GM18499 (cell line): ENCODE data around the gene OR2A12.
"Not testable (repeated sequence)": the region's sequence is repeated elsewhere in the genome, so short reads cannot be mapped to it uniquely, and the experiment has no call there.

Experiments used
- ATAC-seq: cut with Tn5 transposase; IDR thresholded peaks from one replicate; pipeline ENCODE4 v1.9.1; 2021; ENCODE audit warnings: moderate number of reproducible peaks; ENCODE audit not compliant: insufficient read depth, unreplicated experiment

The OR2A12 gene

DNA sequence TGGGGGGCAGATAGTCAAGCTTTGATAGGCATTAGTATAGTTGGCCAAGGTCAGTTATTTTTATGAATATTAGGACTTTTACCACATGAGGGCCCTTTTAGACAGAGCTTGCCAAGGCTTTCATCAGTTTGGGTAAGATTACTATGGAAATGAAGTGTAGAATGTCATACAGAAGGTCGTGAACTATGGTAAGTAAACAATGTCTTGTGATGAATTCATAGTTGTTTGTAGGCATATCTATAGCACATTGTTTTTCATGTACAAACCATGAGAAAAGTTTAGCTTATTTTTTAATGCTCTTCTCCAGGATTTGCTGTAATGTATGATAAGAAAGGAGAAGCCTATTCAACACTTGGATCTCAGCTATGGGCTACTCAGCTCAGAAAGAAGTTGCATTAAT lies 27.6 kb downstream of the OR2A12 start:
- ATAC-seq = no peak

DNA sequence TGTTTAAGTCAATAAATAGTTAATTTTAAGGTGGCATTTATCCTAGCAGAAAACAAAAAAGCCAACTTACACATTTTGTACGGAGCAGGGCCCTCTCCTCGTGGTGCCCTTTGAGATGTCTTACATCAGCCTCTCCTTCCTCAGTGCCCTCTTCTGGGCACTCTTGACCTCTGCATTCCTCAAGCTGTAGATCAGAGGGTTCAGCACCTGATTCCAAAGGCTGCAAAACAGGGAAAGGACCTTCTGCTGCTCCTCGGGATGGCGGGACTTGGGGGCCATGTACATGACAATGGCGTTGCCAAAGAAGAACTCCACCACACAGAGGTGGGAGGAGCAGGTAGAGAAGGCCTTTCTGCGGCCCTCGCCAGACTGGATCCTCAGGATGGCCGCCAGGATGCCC lies 32.3 kb downstream of the OR2A12 start:
- ATAC-seq = no peak

DNA sequence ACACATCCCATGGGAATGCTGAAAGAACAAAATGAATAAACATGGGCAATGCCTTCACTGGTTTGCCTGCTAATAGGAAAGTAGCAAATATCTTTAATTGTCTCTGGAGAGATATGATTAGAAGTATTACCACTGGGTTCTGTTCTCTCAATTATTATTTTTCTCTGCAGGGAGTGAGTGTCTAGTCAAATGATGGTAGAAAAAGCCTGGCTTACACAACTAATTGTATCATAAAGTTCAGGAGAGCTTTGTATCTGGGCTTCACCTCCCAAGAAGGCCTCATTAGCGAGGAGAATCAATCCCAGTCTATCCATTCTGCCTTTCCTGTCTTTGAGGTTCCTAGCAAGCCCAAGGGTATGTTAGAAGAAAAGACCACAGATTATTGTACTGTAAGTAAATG lies 36.8 kb downstream of the OR2A12 start, which contains the start of gene OR2A14:
OR2A14 (plus strand) TSS at position 301 of the 400 bp plus-strand sequence. CDS start 5,937 bp downstream, outside the sequence.
- ATAC-seq = no peak

DNA sequence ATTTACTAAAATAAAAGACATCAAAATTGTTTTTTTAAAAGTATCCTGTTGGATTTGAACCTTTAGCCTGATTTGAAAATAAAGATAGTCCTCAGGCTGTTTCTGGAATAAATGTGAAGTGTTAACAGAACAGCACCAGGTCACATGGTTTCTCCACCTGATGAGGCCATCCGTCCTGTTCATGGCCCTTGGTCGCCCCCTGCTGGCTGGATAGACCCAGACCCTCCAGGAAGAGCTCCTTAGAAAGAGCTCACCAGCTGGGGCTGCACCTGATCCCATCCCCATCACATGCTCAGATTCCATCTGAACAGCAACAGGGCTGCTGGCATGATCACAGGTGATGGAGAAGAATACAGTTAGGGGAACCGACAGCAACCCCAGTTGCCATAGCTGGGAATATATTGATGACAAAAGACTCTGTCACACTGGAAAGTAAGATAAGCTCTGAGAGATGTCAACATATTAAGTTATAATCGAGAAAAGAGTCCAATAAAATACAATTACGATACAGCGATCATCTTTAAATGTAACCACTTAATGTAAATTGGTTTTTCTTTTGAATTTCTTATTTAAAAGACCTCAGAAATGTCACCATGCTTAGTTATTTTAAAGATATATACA lies 41.7 kb downstream of the OR2A12 start:
- peak; percentile 95 for ATAC-seq

DNA sequence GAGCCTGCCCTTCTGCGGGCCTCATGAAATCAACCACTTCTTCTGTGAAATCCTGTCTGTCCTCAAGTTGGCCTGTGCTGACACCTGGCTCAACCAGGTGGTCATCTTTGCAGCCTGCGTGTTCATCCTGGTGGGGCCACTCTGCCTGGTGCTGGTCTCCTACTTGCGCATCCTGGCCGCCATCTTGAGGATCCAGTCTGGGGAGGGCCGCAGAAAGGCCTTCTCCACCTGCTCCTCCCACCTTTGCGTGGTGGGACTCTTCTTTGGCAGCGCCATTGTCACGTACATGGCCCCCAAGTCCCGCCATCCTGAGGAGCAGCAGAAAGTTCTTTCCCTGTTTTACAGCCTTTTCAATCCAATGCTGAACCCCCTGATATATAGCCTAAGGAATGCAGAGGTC lies 43.5 kb downstream of the OR2A12 start:
- ATAC-seq = not testable (repeated sequence)

GRCh38 chr7:144130730-144131129 lies 44.7 kb downstream of the OR2A12 start:
- no peak for ATAC-seq

DNA sequence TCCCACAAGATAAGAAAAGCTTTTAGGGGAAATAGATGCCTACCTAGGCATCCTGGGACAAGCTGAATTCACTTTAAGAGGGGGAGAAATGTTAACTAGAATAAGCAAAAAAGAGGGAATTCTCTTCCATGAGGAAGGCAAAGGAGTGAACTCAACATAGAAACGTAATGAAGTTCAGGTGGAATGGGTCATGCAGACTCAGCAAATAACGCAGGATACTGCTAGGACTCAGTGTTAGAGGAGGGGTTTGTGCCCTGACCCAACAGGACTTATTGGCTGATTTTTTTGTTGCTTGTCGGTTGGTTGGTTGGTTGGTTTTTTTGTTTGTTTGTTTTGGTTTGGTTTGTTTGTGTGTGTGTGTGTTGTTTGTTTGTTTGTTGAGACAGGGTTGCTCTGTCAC lies 46.2 kb downstream of the OR2A12 start:
- no peak for ATAC-seq

DNA sequence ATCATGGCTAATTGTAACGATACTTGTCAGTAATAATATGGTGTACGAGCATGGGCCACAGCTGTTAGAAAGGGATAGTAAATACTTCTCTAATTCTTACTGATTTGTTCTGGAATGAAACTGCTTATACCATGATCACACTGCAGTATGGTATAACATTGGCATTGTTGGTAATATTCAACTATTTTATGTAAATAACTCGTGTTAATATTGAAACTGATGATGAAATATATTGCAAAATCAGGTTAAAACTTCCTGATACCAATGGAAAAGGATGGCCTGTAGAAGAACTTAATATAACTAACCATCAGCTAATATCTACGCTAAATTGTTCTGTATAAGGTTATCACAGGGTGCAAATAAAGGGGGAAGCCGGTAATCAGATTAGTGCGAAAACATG lies 47.2 kb downstream of the OR2A12 start:
- no peak for ATAC-seq

- no peak for ATAC-seq
These were observed 48.0 kb downstream of the OR2A12 start for GRCh38 chr7:144134116-144134515.

DNA sequence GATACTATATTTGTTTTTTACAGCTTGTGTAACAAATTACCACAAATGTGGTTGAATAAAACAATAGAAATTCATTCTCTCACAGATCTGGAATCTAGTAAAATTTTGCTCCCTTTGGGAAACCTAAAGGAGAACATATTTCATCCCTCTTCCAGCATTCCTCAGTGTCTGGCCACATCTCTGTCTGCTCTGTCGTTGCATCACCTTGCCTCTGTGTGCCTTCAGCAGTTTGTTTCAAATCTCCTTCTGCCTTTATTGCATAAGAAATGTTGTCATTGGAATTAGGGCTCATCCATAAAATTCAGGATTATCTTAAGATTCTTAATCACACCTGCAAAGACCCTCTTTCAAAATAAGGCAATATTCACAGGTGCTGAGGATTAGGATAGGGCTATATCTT lies 51.4 kb downstream of the OR2A12 start:
- ATAC-seq = no peak

GRCh38 chr7:144142187-144142586 lies 56.1 kb downstream of the OR2A12 start:
- no peak for ATAC-seq

GRCh38 chr7:144144426-144144825 lies 58.3 kb downstream of the OR2A12 start:
- no peak for ATAC-seq

DNA sequence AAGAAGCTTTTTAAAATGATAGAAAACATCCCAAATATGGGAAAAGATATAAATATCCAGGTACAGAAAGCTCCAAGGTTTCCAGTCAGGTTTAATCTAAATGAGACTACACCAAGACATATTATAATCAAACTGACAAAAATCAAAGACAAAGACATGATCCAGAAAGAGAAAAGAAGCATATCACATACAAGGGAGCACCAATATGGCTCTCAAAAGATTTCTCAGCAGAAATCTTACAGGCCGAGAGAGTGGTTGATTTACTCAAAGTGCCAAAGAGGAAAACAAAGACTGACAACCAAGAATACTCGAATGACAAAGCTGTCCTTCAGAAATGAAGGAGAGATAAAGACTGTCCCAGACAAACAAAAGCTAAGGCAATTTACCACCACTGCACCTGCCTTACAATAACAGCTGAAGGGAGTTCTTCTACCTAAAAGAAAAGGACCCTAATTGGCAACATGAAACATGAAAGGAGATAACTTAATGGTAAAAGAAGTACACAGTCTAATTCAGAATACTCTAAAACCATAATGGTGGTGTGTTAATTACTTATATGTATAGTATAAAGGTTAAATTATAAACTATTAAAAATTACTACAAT lies 62.2 kb downstream of the OR2A12 start:
- ATAC-seq = no peak
